Heart left ventricle (tissue), 13 donors: ENCODE measurements around the gene MYO7B.

ENCODE experiments used
- CTCF ChIP-seq, 12 donors: fragments of 200-600 bp; sonication (generic) in 4 of 12; IDR thresholded peaks; one replicate each; pipeline versions ENCODE4 v1.5.0 to v1.8.0; 2018 to 2022; ENCODE audit warnings: antibody characterized with exemption in 12 of 12, mild to moderate bottlenecking in 5 of 12
- POLR2A ChIP-seq, 2 donors: fragments of 450-650 bp; IDR thresholded peaks; one replicate each; pipeline ENCODE4 v1.6.1; 2017; ENCODE audit warnings: antibody characterized with exemption in 2 of 2, mild to moderate bottlenecking in 2 of 2, moderate library complexity in 2 of 2
- donor health status: ischemic (EF 13 %, LVEDD 7.1; RV severe dilation, severe dysfunction).
- donor health status: DM: no; HTN: yes; CAD: no.
- donor health status: DM: no; HTN: no; CAD: no.
- donor health status: ischemic (EF 25% LVEDD 6.9; RV normal size, moderate dysfunction).
- donor health status: ischemic (EF 25% LVEDD 5.7; RV mildly dilated, moderate dysfunction).
- donor health status: ischemic (EF 35%, LVEDD 5.7; RV mildly dilated, moderate dysfunction).
- donor health status: nonischemic (EF 11% LVEDD 7.7; RV severe dilation, severe dysfunction).
- donor health status: DM: yes; HTN: yes; CAD: no.
- donor health status: PGD.
- donor health status: ischemic (EF 29% LVEDD 5.4; RV normal size, mild dysfunction).
- donor health status: nonischemic (EF 23%, LVEDD 6.1; RV moderate dilation, normal function).

- no peak for TF ChIP-seq CTCF (IDR thresholded peaks at IDR 0.05)
- no peak for TF ChIP-seq POLR2A (IDR thresholded peaks at IDR 0.05)
Measured at GRCh38 chr2:127562936-127563335, 27.5 kb downstream of the MYO7B start.
